ENCODE results near the gene RPP40.

DNA sequence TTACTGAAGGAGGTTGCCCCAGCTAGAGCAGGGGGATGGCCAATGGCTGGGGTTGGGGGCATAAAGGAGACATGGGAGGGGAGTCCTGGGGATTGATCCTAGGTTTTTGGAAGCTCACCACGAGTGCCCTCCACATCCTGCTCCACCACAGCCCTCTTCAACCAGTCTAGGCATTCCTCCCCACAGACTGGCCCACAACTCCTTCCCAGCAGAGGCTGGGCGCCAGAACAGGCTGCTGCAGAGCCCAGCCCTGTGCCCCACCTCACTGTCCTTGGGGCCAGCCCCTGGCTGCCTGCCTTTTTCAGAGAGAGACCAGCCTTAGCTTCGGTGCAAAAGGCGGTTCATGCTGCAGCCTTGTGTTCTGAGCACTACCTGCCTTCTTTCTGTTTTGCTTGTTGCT is 16.4 kb downstream of the RPP40 start:
- no peak for TF ChIP-seq POLR2AphosphoS5 (IDR thresholded peaks at IDR 0.05; ENCODE audit: borderline replicate concordance, low read depth, low read length)
- TF ChIP-seq FOXP2 (optimal IDR thresholded peaks at IDR 0.05; ENCODE audit: control extremely low read depth, extremely low read length, insufficient read depth), result no peak
- no peak for TF ChIP-seq EZH2 (IDR thresholded peaks at IDR 0.05)
